Measurements from ENCODE around the gene MGAT1.
"Not testable (repeated sequence)": the region's sequence is repeated elsewhere in the genome, so short reads cannot be mapped to it uniquely, and the experiment has no call there.

Gene MGAT1

GRCh38 chr5:180802325-180803180 lies at the start of gene MGAT1:
MGAT1 (minus strand) TSS chr5:180802806; CDS start chr5:180792971, 9,835 bp downstream.
- DNase-seq = peak; percentile 81

GRCh38 chr5:180850434-180851078 lies 48.0 kb upstream of the MGAT1 start:
- no peak for DNase-seq

- DNase-seq = no peak
Observed at GRCh38 chr5:180849827-180850226, 47.2 kb upstream of the MGAT1 start.

- DNase-seq = no peak
Observed at GRCh38 chr5:180848878-180849277, 46.3 kb upstream of the MGAT1 start.

GRCh38 chr5:180848265-180848664 lies 45.7 kb upstream of the MGAT1 start:
- no peak for DNase-seq

- no peak for DNase-seq
Observed at GRCh38 chr5:180847026-180847425, 44.4 kb upstream of the MGAT1 start.

GRCh38 chr5:180844858-180845257 lies 42.3 kb upstream of the MGAT1 start:
- DNase-seq = no peak

GRCh38 chr5:180844432-180844831 lies 41.8 kb upstream of the MGAT1 start:
- DNase-seq = no peak

GRCh38 chr5:180839935-180840334 lies 37.3 kb upstream of the MGAT1 start:
- DNase-seq = no peak

GRCh38 chr5:180839227-180839626 lies 36.6 kb upstream of the MGAT1 start:
- no peak for DNase-seq

GRCh38 chr5:180837478-180837877 lies 34.9 kb upstream of the MGAT1 start:
- DNase-seq = no peak

- peak; percentile 49 to 61 for DNase-seq
Observed at GRCh38 chr5:180832638-180833068, 30.0 kb upstream of the MGAT1 start.

GRCh38 chr5:180831139-180832093 lies 28.8 kb upstream of the MGAT1 start:
- peak; percentile 85 to 87 for DNase-seq

GRCh38 chr5:180830253-180831138 lies 27.9 kb upstream of the MGAT1 start:
- DNase-seq = peak; percentile 71 to 74

GRCh38 chr5:180829726-180830125 lies 27.1 kb upstream of the MGAT1 start:
- no peak for DNase-seq

GRCh38 chr5:180828756-180829531 lies 26.3 kb upstream of the MGAT1 start:
- not testable (repeated sequence) for DNase-seq

GRCh38 chr5:180827374-180827773 lies 24.8 kb upstream of the MGAT1 start:
- DNase-seq = not testable (repeated sequence)

- peak; percentile 68 to 75 for DNase-seq
Observed at GRCh38 chr5:180825768-180826525, 23.3 kb upstream of the MGAT1 start.

GRCh38 chr5:180824630-180825476 lies 22.2 kb upstream of the MGAT1 start:
- no peak for DNase-seq

Measured in activated CD4-positive, alpha-beta T cell treated with anti-CD3 and anti-CD28 coated beads, Interleukin-2, amount 50 U/mL, for 48 hours (primary cell).